Measurements from ENCODE around the gene MFSD2B.

DNA sequence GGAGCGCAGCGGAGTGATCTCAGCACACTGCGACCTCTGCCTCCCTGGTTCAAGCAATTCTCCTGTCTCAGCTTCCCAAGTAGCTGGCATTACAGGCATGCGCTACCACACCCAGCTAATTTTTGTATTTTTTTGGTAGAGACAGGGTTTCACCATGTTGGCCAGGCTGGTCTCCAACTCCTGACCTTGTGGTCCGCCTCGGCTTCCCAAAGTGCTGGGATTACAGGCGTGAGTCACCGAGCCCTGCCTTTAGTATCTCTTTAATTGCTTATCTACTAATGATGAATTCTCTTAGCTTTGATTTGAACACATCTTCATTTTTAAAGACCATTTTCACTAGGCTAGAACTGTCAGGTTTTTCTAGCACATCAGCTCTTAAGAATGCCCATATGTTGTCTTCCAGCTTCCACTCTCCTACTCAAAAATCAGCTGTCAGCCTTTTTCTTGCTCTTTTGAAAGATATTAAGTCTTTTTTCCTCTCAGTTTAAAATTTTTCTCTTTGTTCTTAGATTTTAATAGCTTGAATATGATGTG lies 16.1 kb upstream of the MFSD2B start:
- TF ChIP-seq EZH2 (IDR thresholded peaks at IDR 0.05; ENCODE audit: borderline replicate concordance, insufficient read depth, low read depth, low read length, poor library complexity, severe bottlenecking), result no peak
- TF ChIP-seq, protein P1, sequence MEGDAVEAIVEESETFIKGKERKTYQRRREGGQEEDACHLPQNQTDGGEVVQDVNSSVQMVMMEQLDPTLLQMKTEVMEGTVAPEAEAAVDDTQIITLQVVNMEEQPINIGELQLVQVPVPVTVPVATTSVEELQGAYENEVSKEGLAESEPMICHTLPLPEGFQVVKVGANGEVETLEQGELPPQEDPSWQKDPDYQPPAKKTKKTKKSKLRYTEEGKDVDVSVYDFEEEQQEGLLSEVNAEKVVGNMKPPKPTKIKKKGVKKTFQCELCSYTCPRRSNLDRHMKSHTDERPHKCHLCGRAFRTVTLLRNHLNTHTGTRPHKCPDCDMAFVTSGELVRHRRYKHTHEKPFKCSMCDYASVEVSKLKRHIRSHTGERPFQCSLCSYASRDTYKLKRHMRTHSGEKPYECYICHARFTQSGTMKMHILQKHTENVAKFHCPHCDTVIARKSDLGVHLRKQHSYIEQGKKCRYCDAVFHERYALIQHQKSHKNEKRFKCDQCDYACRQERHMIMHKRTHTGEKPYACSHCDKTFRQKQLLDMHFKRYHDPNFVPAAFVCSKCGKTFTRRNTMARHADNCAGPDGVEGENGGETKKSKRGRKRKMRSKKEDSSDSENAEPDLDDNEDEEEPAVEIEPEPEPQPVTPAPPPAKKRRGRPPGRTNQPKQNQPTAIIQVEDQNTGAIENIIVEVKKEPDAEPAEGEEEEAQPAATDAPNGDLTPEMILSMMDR (IDR thresholded peaks at IDR 0.05), result no peak

All from B cell (primary cell).